Esophagus squamous epithelium (tissue), 5 donors: ENCODE results near the gene SEMA5A. TPM values are rescaled to one million over a fixed set of nuclear protein-coding genes. Genes with fewer than 3 reads are reported as not detected.

Source experiments
- DNase-seq: peaks from one replicate; lab custom pipeline; 2025; lab: John Stamatoyannopoulos, UW
- H3K27ac ChIP-seq, 4 donors: fragments of 200-600 bp; sonication (generic); one replicate each; pipeline ENCODE4 v1.5.1; 2016 to 2019; ENCODE audit warnings: mild to moderate bottlenecking in 1 of 4
- H3K27me3 ChIP-seq, 4 donors: fragments of 200-600 bp; sonication (generic); 1 replicate in 3 of 4; 2 replicates in 1 of 4; pipeline versions ENCODE4 v1.5.1 to v1.6.0; 2017 to 2021; ENCODE audit warnings: antibody characterized with exemption in 1 of 4
- H3K36me3 ChIP-seq, 3 donors: fragments of 200-600 bp; sonication (generic); one replicate each; pipeline ENCODE4 v1.5.1; 2016 to 2019
- H3K4me1 ChIP-seq, 3 donors: fragments of 200-600 bp; sonication (generic); one replicate each; pipeline ENCODE4 v1.5.1; 2017 to 2019
- H3K4me3 ChIP-seq, 4 donors: fragments of 200-600 bp; sonication (generic); 1 replicate in 3 of 4; 2 replicates in 1 of 4; pipeline ENCODE4 v1.5.1; 2016 to 2019; ENCODE audit warnings: mild to moderate bottlenecking in 2 of 4, moderate library complexity in 1 of 4
- H3K9me3 ChIP-seq, 3 donors: fragments of 200-600 bp; sonication (generic); one replicate each; pipeline ENCODE4 v1.5.1; 2016 to 2019
- CTCF ChIP-seq, 6 experiments: fragments of 450-650 bp in 4 of 6; fragments of 200-600 bp in 2 of 6; sonication (generic) in 2 of 6; IDR thresholded peaks; one replicate each; pipeline ENCODE4 v1.5.1; 2016 to 2019; ENCODE audit warnings: antibody characterized with exemption in 6 of 6, mild to moderate bottlenecking in 4 of 6, moderate library complexity in 4 of 6
- POLR2A ChIP-seq, 4 donors: fragments of 450-650 bp; IDR thresholded peaks; one replicate each; pipeline ENCODE4 v1.6.1; 2017; ENCODE audit warnings: antibody characterized with exemption in 4 of 4, mild to moderate bottlenecking in 4 of 4, moderate library complexity in 3 of 4
- WGBS, 2 donors: methylation state at CpG; one replicate each; pipeline ENCODE4 v1.1.5; 2018; 5-methylcytosine and 5-hydroxymethylcytosine counted together
- intact Hi-C: fragments of 100-400 bp; cut with DNase I; formaldehyde crosslinking; loops from one replicate; pipeline ENCODE4 v1.15.0; 2022
- total RNA-seq, 4 donors: library from RNA; depleted of rRNA; stranded (reverse); fragments of >200 nt; gene quantifications; one replicate each; pipeline ENCODE4 v1.1.0, GENCODE V29; 2016
- donor health status: DM: yes; HTN: yes; CAD: no.

The SEMA5A gene
- total RNA-seq, 4 donors from 2014 or later, result 3.9 to 9.4 (median 8.4) TPM

GRCh38 chr5:9533096-9533495, 12.8 kb downstream of the SEMA5A start:
- Histone ChIP-seq H3K27me3 (no peaks in the 10 kb centered on the region), H3K4me3 (no peak overlapping the region)
- WGBS, 2 donors, result 54 to 80% methylated on average over 4 of the region's 4 CpGs

GRCh38 chr5:9529513-9529912, 16.4 kb downstream of the SEMA5A start:
- Histone ChIP-seq H3K4me1 (peaks cover 0 to 6% (median 0%) of the 10 kb centered on the region in 3 donors), H3K27ac (no peak overlapping the region), H3K4me3 (no peak overlapping the region), H3K27me3 (no peaks in the 10 kb centered on the region), H3K36me3 (no peaks in the 10 kb centered on the region), H3K9me3 (no peaks in the 10 kb centered on the region)
- 86 to 93% methylated on average over 2 of the region's 2 CpGs for WGBS, 2 donors
- TF ChIP-seq POLR2A (IDR thresholded peaks at IDR 0.05) (no peak), CTCF (IDR thresholded peaks at IDR 0.05) (no peak)
- intact Hi-C loops, result no loop called here
- no peak for DNase-seq

More at GRCh38 chr5:9533096-9533495, 12.8 kb downstream of the SEMA5A start:
- Histone ChIP-seq H3K4me1 (peaks cover 0 to 18% (median 0%) of the 10 kb centered on the region in 3 donors), H3K27ac (no peak overlapping the region), H3K9me3 (no peaks in the 10 kb centered on the region), H3K36me3 (no peaks in the 10 kb centered on the region)
- intact Hi-C loops, result no loop called here
- no peak for DNase-seq
- TF ChIP-seq CTCF (IDR thresholded peaks at IDR 0.05) (no peak), POLR2A (IDR thresholded peaks at IDR 0.05) (no peak)

- no peak for DNase-seq
- Histone ChIP-seq H3K36me3 (no peaks in the 10 kb centered on the region), H3K4me1 (peaks cover 0 to 1% (median 0%) of the 10 kb centered on the region in 3 donors), H3K27me3 (no peaks in the 10 kb centered on the region), H3K4me3 (no peak overlapping the region), H3K9me3 (no peaks in the 10 kb centered on the region), H3K27ac (no peak overlapping the region)
- 43 to 80% methylated on average over 1 of the region's 6 CpGs for WGBS, 2 donors
- TF ChIP-seq CTCF (IDR thresholded peaks at IDR 0.05) (no peak), POLR2A (IDR thresholded peaks at IDR 0.05) (no peak)
- intact Hi-C loops, result no loop called here
These were observed 16.8 kb downstream of the SEMA5A start for GRCh38 chr5:9529041-9529480.

GRCh38 chr5:9524941-9525340, 20.9 kb downstream of the SEMA5A start:
- no peaks in the 10 kb centered on the region for H3K27me3 ChIP-seq
- no peak overlapping the region for H3K4me3 ChIP-seq
- intact Hi-C loops, result no loop called here
- WGBS, 2 donors, result 81 to 100% methylated on average over 1 of the region's 1 CpG
- H3K27ac ChIP-seq, result no peak overlapping the region
- H3K36me3 ChIP-seq, result no peaks in the 10 kb centered on the region
- H3K4me1 ChIP-seq, result peaks cover 0 to 7% (median 0%) of the 10 kb centered on the region in 3 donors
- TF ChIP-seq CTCF (IDR thresholded peaks at IDR 0.05) (no peak), POLR2A (IDR thresholded peaks at IDR 0.05) (no peak)
- H3K9me3 ChIP-seq, result no peaks in the 10 kb centered on the region
- no peak for DNase-seq

- H3K27ac ChIP-seq, result no peak overlapping the region
- no peaks in the 10 kb centered on the region for H3K36me3 ChIP-seq
- H3K4me1 ChIP-seq, result peaks cover 0 to 12% (median 0%) of the 10 kb centered on the region in 3 donors
- intact Hi-C loops, result no loop called here
- H3K9me3 ChIP-seq, result no peaks in the 10 kb centered on the region
- DNase-seq, result no peak
- TF ChIP-seq POLR2A (IDR thresholded peaks at IDR 0.05) (no peak), CTCF (IDR thresholded peaks at IDR 0.05) (no peak)
- WGBS, 2 donors, result 64 to 69% methylated on average over 7 of the region's 7 CpGs
- no peaks in the 10 kb centered on the region for H3K27me3 ChIP-seq
- no peak overlapping the region for H3K4me3 ChIP-seq
These were observed 22.6 kb downstream of the SEMA5A start for GRCh38 chr5:9523090-9523823.
